Fibroblast of skin of back (primary cell): ENCODE measurements around the gene DCAF5.
A peak's percentile ranks its signal among the peaks of the same experiment; 100 is the strongest.
"Not testable (repeated sequence)": the region's sequence is repeated elsewhere in the genome, so short reads cannot be mapped to it uniquely, and the experiment has no call there.

Experiments
- DNase-seq: peaks from one replicate; pipeline ENCODE4 v3.0.0-alpha.2; 2013

Gene DCAF5

DNA sequence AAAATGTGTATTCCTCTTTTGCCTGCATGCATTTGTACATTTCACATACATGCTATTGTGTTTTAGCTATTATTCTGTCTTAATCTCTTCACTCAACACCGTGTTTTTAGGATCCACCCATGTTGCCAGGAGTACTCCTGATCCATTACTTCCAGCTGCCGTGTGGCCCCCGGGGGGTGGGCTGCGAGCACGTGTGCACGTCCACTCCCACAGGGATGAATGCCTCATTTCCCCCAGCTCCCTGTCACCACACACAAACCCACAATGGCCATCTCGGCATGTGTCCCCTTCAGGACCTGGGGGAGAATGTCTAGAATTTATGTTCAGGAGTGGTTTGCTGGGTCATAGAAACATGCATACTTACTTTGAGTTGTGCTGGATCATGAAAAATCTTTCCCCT is 111.1 kb downstream of the DCAF5 start:
- no peak for DNase-seq

DNA sequence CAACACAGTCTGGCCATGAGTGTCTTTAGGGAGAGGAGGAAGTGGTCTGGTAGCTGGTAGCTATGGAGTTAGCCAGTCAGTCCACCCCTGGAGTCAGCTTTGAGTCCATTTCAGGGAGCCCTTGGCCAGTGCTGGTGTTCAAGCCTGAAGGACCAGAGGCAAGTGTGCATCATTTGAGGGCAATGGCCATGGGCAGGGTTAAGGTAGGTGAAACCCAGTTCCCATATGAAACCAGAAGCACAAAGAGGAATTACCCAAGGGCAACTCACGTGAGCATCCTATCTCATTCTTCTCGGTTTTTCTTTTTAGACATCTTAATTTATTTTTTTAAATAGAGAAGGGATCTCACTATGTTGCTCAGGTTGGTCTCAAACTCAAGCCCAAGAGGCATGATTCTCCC is 112.6 kb downstream of the DCAF5 start:
- DNase-seq: no peak

DNA sequence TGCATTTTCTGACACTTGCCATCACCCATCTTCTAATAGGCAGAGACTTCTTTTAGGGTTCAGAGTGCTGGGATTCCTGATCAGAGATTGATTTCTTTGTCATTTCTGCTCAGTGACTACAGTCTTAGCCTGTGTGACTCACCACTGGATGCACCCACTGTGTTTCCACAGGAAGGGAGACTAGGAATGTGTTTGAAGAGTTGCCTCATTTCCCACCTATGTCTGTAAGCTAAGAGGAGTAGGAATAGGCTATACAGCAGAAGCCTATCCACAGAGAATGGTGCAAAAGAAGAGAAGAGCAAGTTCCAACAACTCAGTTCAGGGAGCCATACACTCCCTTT is 113.7 kb downstream of the DCAF5 start:
- DNase-seq: peak; percentile 87

DNA sequence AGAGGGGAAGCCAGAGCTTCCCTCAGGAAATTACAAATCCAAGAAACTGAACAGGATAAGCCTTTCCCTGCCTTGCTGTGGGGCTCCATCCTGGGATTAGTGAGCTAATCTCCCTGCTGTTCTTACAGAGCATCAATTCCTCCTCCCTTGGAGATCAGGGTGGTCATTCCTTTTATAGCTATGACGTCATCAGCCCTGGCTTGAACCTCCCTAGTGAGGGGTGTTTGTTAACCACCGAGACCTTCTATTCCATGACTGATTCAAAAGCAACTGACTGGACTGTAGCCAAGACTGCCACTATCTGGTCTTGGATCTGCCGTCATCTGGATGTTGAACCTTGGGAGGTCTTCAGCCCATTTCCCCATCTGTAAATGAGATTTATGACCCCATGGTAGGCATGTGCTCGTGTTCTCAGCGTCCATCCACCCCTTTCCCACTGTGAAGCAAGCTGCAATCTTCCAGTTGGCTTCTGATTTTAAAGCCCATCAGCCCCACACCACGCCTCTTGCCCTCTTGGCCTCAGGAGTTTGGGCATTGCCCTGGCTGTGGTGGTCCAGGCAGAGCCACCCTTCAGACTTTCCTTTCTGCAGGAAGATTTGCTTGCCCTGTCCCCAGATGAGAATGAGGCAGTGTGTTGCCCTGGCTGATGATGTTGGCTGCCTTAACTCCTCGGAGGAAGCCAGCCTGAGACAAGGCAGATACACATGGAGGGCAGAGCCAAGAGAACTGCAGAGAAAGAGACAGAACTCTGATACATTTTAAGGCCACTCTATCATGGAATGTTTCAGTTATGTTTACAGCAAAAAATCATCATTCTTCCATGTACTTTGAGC is 114.2 kb downstream of the DCAF5 start:
- peak; percentile 95 for DNase-seq

DNA sequence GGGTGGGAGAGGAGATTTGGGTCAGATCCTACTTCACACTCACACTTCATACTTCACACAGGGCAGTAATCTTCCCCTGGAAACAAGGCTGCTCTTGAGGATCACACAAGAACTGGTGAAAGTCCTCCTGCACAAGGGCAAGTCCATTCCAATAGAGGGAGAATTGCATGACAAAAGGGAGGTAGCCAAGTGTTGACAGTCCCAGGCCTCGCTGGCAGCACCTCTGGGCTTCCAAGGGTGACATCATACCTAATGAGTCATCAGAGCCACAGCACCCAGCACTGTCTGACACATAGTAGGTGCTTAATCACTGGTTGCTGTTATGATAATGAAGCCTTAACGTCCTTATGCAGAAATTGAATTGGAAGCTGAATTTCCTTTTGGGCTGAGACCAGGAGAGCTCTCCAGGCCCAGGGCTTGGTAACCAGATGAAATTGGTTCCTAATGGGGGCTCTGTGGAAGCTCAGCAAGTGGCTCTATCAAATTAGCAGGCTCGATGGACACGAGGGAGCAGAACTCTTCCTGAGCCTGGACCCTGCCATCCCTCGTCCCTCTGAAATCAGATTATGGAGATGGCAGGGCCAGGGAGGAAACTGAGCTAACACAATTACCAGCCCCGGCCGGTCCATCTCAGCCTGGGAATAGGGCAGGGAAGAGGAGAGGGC is 115.0 kb downstream of the DCAF5 start:
- peak; percentile 71 for DNase-seq

DNA sequence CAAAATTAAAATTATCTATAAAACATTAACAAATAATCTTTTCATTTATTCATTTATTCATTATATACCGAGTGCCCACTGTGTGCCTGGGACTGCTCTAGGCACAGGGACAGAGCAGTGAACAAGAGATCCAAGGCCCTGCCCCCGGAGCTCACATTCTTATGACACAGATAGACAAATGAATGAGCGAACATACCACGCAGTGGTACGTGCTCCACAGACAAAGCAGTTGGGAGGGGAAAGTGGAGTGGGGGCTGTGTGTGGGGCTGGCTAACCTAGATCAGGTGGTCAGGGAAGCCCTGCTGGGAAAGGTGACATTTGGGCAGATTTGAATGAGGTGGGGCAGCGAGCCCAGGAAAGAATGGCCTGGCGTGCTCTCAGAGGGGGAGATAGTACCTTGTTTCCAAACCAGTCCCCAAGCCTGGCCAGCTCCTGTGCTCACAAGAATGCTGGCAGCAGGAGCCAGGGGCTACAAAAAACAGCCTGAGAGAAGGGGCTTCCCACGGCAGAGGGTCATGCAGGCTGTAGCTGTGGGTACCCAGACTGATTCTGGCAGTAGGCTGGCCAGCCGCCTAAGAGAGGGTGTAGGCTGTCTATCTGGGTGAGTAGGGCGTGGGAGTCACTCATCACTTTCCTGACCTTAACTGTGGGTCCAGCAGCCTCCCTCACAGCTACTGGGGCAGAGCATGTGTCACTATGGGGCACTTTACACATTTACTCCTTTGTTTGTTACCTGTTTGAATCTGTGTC is 116.0 kb downstream of the DCAF5 start:
- DNase-seq: peak; percentile 62

DNA sequence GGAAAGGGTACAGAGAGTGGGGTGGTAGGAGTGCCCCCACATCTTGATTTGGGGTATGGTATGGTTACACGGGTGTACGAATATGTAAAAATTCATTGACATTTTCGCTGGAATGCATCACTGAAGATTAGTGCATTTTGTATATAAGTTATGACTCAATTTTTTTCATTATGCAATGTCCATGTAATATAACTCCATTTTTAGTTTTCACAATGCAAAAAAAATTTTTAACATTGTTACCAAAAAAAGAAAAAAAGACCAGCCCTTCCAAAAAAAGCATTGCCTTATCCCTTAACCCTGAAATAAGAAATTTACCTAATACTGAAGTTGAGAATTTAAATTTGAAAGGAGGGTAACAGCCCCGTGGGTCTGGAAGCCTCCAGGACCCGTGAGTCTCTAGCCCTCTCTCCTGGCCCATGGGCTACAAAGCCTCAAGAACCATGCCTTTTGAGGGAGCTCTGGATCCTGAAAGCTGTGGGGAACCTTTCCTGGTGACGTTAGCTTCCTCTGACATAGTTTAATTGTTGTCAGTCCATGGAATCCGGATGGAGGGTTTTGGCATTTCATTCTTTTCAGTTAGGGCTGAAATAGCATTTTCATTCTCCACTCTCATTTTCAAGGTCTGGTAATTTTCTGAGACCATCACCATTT is 118.2 kb downstream of the DCAF5 start:
- peak; percentile 83 for DNase-seq

DNA sequence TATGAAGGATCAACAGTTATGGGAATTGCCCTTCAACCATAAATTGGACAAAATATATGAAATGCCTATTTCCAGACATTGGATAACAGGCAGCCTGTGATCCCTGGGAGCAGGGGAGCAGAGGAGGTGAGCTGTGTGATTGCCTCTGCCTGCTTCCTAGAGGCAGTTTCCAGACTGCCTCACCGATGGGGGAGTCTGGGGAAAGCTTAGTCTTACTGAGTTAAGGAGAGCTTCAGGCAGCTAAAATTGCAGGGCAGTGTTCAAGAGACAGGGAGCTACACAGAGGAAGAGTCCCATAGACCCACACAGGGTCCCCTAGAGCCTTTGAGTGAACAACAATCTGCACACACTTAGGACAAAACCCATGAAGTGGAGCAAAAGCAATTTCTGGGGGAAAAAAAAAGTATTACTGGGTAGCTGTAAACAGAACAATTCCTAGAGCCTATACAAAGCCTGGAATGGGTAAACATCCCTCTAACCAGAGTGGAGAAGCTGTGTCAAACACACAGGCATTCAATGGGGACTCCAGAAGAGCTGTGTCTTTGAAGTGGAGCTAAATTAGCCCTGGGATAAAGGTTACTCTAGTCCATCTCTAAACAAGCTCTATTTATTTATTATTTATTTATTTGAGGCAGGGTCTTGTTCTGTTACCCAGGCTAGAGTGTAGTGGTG is 125.5 kb downstream of the DCAF5 start:
- DNase-seq: no peak

DNA sequence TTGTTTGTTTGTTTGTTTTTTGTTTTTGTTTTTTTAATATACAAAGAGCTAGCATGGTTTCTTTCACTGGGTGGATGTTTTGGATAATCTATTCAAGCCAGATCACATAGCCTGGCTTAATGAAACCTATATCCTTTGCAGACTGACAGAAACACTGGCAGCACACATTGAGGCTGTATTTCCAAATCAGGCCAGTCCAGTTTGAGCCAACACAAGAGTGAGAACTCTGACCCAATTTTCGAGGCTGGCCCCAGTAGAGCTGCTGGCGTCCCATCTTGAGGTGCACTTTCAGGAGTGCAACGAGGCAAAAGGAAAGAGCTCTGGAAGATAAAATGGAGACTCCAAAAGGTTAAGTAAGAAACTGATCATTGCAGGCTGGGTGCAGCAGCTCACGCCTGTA is 129.9 kb downstream of the DCAF5 start:
- DNase-seq: no peak

DNA sequence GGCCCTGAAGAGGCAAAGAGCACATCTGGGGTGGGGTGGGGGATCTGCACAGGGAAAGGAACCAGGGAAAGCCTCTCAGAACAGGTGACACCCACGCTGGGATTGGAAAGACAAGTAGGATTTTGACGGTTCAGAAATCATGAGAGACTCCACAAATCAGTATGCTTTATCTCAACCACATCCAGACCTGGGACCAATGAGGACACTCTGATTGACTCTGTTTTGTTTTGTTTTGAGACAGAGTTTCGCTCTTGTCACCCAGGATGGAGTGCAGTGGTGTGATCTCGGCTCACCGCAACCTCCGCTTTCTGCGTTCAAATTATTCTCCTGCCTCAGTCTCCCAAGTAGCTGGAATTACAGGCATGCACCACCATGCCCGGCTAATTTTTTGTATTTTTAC is 130.8 kb downstream of the DCAF5 start:
- DNase-seq: not testable (repeated sequence)

DNA sequence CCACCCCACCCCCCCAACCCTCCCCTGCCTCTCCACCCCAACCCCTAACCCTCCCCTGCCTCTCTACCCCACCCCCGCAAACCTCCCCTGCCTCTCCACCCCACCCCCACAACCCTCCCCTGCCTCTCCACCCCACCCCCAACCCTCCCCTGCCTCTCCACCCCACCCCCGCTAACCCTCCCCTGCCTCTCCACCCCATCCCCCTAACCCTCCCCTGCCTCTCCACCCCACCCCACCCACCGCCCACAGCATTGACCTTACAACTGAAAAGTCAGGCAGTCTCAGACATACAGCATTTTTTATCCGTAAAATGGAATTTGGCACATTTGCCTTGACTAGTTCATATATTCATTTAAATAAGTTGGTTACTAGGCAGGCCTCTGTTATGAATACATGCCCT is 135.2 kb downstream of the DCAF5 start:
- DNase-seq: no peak

DNA sequence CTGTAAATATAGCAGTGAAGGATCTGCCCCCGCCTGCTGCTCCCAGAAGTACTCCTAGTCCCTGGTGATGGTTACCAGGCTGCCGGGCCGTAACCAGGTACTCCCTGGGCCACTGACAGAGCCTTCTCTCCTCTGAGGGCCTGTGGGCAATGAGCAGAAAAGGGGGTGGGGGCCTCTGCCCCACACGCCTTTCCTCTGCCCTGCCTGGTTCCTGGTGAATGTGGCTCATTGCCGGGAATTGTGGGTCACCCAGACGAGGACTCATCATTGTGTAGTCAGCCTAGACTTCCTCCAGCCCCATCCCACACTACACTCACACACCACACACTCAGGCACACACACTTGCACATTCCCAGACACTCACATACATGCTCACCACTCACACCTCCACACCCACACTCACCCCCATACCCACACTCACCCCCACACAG is 138.1 kb downstream of the DCAF5 start:
- DNase-seq: no peak

DNA sequence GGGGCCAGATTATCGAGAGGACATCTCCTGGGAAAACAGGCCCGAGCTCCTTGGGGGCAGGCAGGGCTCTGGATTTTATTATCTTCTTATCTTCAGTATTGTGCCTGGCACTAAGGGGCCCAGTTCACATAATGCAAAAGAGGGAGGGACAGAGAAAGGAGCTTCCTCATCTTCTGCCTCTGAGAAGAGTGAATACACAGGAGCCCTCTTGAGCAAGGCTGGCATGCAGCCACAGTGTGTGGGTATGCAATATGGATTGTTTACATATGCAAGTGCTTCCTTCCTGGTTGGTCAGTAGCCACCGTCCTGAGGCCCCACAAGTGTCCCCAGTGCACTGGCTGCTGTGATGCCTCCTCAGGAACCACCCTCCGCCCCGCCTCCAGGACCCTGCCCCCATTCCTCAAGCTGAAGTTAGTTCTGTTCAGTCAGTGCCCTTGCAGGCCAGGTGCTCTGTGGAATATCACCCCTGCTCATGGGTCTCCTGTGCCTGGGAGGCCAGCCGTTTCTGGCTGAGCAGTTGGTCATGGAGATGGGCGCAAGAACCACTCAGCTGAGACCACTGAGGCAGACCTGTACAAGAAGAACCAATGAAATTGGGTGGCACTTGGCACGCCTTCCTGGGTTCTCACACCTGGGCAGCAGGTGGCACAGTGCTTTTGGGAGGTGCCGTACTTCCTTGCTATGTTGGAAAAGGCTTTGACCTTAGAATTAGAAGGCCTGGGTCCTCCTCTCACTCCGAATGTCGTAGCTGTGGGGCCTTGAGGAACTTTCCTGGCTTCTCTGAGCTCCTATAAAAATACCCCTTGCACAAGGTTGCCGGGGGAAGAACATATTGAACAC is 138.8 kb downstream of the DCAF5 start:
- DNase-seq: peak; percentile 78

DNA sequence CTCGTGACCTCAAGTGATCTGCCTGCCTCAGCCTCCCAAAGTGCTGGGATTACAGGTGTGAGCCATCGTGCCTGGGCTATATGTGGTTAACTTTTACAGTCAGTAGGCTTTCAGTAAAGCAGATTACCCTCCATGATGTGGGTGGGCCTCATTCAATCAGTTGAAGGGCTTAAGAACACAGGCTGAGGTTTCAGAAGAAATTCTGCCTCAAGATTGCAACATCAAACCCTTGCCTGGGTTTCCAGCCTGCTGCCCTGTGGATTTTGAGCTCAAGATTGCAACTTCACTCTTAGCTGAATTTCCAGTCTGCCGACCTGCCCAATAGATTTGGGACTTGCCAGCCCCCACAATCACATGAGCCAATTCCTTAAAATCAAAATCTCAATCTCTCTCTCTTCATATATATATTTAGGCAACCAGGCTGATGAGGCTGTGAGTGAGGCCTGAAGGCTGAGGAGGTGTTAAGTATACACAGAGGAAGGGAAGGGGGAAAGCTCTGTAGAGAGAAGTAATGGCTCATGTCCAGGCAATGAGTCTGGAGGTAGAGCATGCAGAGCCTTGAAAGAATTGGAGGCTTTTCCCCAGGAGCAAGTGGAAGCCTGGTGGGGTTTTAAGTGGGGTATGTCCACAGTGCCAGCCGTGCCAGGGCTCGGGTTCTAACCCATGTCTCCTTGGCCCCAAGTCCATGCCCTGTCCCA is 140.5 kb downstream of the DCAF5 start:
- no peak for DNase-seq

DNA sequence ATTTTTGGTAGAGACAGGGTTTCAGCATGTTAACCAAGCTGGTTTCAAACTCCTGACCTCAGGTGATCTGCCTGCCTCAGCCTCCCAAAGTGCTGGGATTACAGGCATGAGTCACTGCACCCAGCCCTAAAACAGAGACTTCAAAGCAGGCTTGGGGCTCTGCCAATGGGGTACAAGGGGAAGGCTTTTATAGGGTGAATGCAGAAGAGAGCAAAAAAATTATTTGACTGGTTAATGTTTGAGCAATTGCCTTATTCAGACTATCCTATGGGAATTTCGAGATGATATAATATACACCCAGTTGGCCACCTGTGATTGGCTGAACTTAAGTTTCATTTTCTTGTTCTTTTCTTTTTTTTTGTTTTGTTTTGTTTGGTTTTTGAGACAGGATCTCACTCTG is 142.3 kb downstream of the DCAF5 start:
- no peak for DNase-seq

DNA sequence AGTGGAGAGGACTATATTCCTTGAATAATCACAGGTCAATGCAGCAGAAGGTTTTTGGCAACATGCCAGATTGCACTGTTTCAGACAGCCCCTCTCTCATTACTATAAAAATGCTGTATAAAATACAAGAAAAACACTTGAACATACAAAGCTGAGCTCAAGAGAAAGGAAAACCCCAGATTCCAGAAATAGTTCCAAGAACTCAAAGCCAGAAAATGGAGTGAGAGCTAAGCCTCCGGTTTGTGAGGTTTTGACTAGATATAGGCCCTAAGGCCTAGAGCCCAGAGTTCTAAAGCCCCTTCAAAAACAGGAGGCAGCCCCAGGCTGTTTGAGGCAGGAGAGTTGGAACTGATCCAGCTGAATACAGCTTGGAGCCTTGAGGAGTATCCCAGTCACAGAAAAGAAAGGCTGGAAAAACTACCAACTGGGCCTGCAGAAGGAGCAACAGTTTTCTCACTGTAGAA is 144.5 kb downstream of the DCAF5 start:
- peak; percentile 82 for DNase-seq

DNA sequence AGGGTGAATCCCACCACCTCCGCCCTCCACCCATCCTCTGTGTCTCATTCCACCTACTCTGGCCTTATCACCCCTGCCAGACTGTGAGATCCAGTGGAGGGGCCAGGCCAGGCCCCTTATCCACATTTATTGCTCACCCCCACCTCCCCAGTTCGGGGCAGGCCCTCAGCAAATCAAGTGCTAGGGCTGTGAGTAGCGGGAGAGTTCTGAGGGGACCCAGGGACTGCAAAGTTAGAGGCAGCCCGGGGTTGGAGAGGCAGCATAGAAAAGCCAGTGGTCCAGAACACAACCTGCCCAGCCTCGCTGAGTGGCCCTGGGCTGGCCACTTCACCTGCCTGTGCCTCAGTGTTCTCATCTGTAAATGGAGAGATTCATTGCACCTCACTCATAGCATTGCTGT is 146.6 kb downstream of the DCAF5 start:
- no peak for DNase-seq

DNA sequence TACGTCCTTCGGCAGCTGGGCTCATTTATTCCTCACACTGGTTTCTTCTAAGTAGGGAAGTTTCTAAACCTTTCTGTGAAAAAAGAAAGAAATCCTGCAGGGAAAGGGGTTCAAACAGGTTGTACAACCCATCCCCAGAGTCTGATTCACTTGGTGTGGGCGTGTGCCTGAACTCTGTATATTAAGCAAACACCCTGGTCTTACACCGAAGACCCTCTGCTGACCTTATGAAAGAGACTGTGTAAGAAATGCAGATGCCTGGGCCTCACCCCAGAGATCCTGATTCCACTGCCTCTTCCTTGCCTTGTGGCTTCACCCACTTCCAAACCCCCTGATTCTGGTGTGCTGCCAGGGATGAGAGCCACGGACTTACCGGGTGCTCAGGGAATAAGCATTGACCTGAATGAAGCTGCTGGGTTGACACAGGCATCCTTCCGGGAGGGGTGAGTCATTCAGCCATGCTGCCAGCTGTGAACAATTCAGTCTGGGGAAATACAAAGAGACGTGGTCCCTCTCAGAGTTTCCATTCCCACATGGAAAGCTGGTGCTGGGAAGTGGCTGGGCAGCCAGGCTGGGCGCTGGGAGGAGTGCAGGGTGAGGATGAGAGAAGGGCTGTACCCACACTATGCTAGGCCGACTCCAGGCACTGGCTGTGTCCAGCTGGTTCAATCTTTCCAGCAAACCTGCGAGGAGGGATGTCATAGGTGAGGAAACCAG is 147.3 kb downstream of the DCAF5 start:
- peak; percentile 94 for DNase-seq

DNA sequence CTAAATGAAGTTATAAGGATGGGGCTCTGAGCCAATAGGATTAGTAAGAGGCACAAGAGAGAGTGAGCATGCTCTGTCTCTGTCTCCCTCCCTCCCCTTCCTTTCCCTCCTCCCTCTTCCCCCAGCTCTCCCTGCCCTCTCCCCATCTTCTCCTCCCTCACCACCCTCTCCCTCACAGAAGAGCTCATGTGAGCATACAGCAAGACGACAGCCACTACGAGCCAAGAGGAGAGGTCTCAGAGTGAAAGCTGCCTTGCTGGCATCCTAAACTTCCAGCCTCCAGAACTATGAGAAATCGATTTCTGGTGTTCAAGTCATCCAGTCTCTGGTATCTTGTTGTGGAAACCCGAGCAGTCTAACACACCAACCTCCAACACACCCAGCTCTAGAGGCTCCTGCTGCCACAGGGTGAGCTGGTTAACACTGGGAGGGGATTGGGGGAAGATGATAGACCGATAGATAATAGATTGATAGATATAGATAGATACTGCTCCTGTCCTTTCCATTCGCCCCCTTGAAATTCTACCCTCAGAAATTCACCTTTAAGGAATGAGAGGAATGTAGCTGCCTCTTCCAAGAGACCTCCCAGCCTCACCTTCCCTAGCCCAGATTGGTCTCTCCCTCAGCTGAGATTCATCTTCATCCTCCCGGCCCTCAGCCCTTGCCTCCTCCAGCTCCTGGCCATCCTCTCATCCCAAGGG is 148.0 kb downstream of the DCAF5 start:
- DNase-seq: peak; percentile 58
